Stimulated activated naive CD8-positive, alpha-beta T cell treated with anti-CD3 and anti-CD28 coated beads, Interleukin-15, amount 100 ng/mL, for 72 hours (primary cell): Measurements from ENCODE around the gene RHOB.
A peak's percentile ranks its signal among the peaks of the same experiment; 100 is the strongest.

Experiments used
- ATAC-seq: fragments of 150-1000 bp; cut with Tn5 transposase; 2 replicates; pipeline ENCODE4 v1.10.0; 2021; ENCODE audit warnings: mild to moderate bottlenecking, moderate library complexity
- DNase-seq, 2 donors: peaks; one replicate each; pipeline ENCODE4 v3.0.0; 2021 to 2022
- H3K27ac Mint-ChIP-seq, 2 donors: one replicate each; pipeline ENCODE4 v1.8.0; 2022; ENCODE audit warnings: mild to moderate bottlenecking in 2 of 2, mixed read lengths in 2 of 2, moderate library complexity in 2 of 2
- H3K27me3 Mint-ChIP-seq: one replicate; pipeline ENCODE4 v1.8.0; 2022; ENCODE audit warnings: mixed read lengths
- H3K4me1 Mint-ChIP-seq: one replicate; pipeline ENCODE4 v1.8.0; 2022; ENCODE audit warnings: mild to moderate bottlenecking, mixed read lengths
- H3K4me3 Mint-ChIP-seq, 2 donors: one replicate each; pipeline ENCODE4 v1.8.0; 2022; ENCODE audit warnings: mild to moderate bottlenecking in 2 of 2, mixed read lengths in 2 of 2, moderate library complexity in 1 of 2
- H3K9me3 Mint-ChIP-seq, 2 donors: one replicate each; pipeline ENCODE4 v1.8.0; 2022; ENCODE audit warnings: mixed read lengths in 2 of 2

RHOB gene

GRCh38 chr2:20471148-20471547 is 24.3 kb downstream of the RHOB start:
- Mint-ChIP-seq H3K27ac (no peak overlapping the region), H3K9me3 (no peaks in the 10 kb centered on the region), H3K4me1 (peaks cover 6% of the 10 kb centered on the region), H3K27me3 (peaks cover 12% of the 10 kb centered on the region), H3K4me3 (no peak overlapping the region)
- ATAC-seq = no peak
- DNase-seq = no peak

GRCh38 chr2:20471902-20472559 is 25.2 kb downstream of the RHOB start:
- no peaks in the 10 kb centered on the region for H3K9me3 Mint-ChIP-seq
- ATAC-seq = no peak
- no peak overlapping the region for H3K4me3 Mint-ChIP-seq
- peaks cover 6% of the 10 kb centered on the region for H3K4me1 Mint-ChIP-seq
- no peak overlapping the region for H3K27ac Mint-ChIP-seq
- DNase-seq = no peak
- H3K27me3 Mint-ChIP-seq = peaks cover 12% of the 10 kb centered on the region

DNA sequence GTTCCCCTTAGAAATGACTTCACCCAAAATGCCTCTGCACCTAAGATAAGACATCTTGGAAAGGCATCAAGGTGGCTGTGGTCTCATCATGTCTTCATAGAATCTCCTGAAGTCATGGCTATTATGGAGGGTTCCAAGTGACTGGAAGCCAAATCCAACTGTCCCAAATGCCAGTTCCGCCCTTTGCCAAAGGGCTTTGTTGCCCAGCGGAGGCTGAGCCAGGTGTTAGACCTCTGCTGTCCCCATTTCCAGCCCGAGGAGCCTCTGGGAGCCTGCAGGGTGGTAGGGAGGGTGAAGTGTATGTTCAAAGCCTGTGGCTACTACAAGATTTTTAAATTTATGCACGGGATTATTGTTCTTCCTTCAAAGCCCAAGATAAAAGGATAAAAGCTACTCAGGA is 25.7 kb downstream of the RHOB start:
- Mint-ChIP-seq H3K27me3 (peaks cover 12% of the 10 kb centered on the region), H3K4me1 (peaks cover 6% of the 10 kb centered on the region), H3K4me3 (no peak overlapping the region), H3K27ac (no peak overlapping the region), H3K9me3 (no peaks in the 10 kb centered on the region)
- DNase-seq (no peak), ATAC-seq (no peak)

DNA sequence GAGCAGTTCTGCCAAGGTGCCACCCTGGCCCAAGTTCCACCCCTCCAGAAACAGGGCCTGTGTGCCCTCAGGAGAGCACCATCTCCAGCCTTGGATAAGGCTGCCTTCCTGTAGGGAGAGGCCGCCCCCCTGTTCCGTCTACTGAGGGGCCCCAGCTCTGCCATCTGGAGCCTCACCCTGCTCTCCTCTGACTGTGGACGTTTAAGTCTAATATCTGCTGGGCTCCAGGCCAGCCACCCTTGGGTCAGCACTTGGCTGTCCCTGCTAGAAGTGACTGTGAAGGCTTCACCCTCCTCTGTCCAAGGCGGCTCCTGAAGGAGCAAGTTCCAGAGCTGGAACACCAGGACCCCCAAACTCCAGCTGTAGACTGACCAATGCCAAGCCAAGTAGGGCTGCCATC is 26.3 kb downstream of the RHOB start:
- Mint-ChIP-seq H3K27me3 (peaks cover 12% of the 10 kb centered on the region), H3K27ac (no peak overlapping the region), H3K4me1 (peaks cover 6% of the 10 kb centered on the region), H3K4me3 (no peak overlapping the region), H3K9me3 (peaks cover 0 to under 1% of the 10 kb centered on the region in 2 donors)
- DNase-seq = no peak
- no peak for ATAC-seq

GRCh38 chr2:20474757-20475566 is 28.1 kb downstream of the RHOB start:
- ATAC-seq = no peak

GRCh38 chr2:20475567-20475952 is 28.7 kb downstream of the RHOB start:
- H3K4me1 Mint-ChIP-seq = peaks cover 6% of the 10 kb centered on the region
- peaks cover 5 to 8% of the 10 kb centered on the region in 2 donors for H3K9me3 Mint-ChIP-seq
- no peak for DNase-seq
- ATAC-seq = no peak
- no peak overlapping the region for H3K27ac Mint-ChIP-seq
- H3K27me3 Mint-ChIP-seq = peaks cover 12% of the 10 kb centered on the region
- no peak overlapping the region for H3K4me3 Mint-ChIP-seq

More at GRCh38 chr2:20474757-20475566, 28.1 kb downstream of the RHOB start:
- Mint-ChIP-seq H3K9me3 (peaks cover 5 to 8% of the 10 kb centered on the region in 2 donors), H3K27me3 (peaks cover 12% of the 10 kb centered on the region), H3K27ac (no peak overlapping the region), H3K4me1 (peaks cover 6% of the 10 kb centered on the region), H3K4me3 (no peak overlapping the region)
- DNase-seq = no peak

DNA sequence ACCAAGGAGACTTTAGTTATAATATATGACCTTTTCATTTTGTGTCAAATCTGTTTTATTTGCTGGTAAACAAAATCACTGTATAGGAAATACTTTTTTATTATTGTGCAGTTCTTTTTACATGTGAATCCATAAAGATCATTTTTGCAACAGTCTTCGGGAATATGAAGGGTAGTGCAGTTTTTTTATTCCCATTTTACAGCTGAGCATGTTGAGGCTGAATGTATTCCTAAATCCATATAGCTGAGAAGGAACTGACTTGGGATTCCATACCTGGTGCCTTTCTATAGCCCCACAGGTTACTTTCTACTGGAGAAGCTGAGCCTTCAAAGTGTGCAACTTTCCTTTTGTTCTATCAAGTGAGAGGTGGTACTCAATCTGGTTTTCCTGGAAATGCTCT is 29.6 kb downstream of the RHOB start:
- Mint-ChIP-seq H3K9me3 (peaks cover 5 to 8% of the 10 kb centered on the region in 2 donors), H3K4me3 (no peak overlapping the region), H3K27ac (no peak overlapping the region), H3K4me1 (peaks cover 6% of the 10 kb centered on the region), H3K27me3 (peaks cover 12% of the 10 kb centered on the region)
- no peak for DNase-seq
- ATAC-seq = no peak

DNA sequence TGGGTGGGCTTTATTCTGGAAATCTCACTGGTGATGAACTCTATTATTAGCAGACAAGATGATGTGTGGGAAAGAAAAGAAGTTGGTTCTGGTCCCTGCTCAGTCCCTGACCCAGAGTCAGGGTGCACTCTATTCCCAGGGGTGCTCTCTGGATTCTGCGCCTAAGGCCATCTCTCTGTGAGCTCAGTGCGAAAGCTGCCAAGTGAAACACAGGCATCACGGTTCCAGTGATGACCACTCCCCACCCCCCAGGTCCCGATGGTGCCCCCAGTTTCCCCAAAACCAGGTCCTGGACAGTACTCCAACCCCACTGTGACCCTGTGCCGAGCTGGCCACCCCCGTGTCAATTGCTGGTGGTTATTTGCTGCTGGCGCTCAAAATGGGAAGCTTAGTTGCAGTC is 30.1 kb downstream of the RHOB start:
- ATAC-seq (no peak), DNase-seq (no peak)
- H3K27ac Mint-ChIP-seq = no peak overlapping the region
- peaks cover 6% of the 10 kb centered on the region for H3K4me1 Mint-ChIP-seq
- H3K27me3 Mint-ChIP-seq = peaks cover 12% of the 10 kb centered on the region
- peaks cover 5 to 8% of the 10 kb centered on the region in 2 donors for H3K9me3 Mint-ChIP-seq
- H3K4me3 Mint-ChIP-seq = no peak overlapping the region

- DNase-seq (no peak), ATAC-seq (no peak)
- peaks cover 6% of the 10 kb centered on the region for H3K4me1 Mint-ChIP-seq
- peaks cover 12% of the 10 kb centered on the region for H3K27me3 Mint-ChIP-seq
- H3K9me3 Mint-ChIP-seq = peaks cover 5 to 8% of the 10 kb centered on the region in 2 donors
- H3K4me3 Mint-ChIP-seq = no peak overlapping the region
- H3K27ac Mint-ChIP-seq = no peak overlapping the region
Measured at GRCh38 chr2:20478961-20479360, 32.1 kb downstream of the RHOB start.

DNA sequence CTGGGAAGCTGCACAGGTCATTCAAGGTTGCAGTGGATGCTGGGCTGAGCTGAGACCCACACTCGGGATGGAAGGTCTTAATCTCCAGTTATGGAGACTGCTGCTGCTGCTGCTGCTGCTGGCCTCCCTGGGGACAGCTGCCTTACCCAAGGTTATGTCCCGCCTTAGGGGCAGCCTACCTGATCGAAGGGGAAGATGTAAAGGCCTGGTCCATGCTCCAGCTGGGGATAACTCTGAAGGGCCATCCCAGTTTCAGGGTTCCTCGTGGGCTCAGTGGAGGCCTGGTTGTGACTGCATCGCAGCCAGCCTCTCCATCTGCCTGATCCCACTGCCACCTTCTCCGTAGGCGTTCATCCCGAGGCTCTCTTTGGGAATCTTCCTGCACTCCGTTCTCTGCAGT is 33.0 kb downstream of the RHOB start:
- H3K4me3 Mint-ChIP-seq = no peak overlapping the region
- ATAC-seq = no peak
- DNase-seq = no peak
- H3K27me3 Mint-ChIP-seq = peaks cover 4% of the 10 kb centered on the region
- no peak overlapping the region for H3K27ac Mint-ChIP-seq
- peaks cover 5 to 8% of the 10 kb centered on the region in 2 donors for H3K9me3 Mint-ChIP-seq
- no peaks in the 10 kb centered on the region for H3K4me1 Mint-ChIP-seq

DNA sequence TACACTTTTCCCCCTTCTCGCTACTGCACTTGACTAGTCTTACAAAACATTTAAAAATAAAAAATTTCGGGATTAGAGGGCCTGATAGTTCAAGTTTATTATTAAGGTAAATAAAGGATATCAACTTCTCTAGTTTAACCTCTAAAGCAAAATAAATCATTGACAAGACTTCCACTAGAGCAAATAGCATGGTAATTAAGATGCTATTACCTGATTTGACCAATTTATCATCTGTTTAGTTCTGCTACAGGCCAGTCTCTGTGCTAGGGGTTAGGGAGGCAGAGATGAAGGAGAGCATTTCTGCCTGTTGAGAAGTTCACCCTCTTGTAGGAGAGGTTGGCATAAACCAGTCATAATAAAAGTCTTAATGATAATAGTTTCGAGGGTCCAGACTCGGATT is 34.0 kb downstream of the RHOB start:
- no peaks in the 10 kb centered on the region for H3K27me3 Mint-ChIP-seq
- peaks cover 5 to 8% of the 10 kb centered on the region in 2 donors for H3K9me3 Mint-ChIP-seq
- no peak overlapping the region for H3K27ac Mint-ChIP-seq
- ATAC-seq (no peak), DNase-seq (no peak)
- H3K4me3 Mint-ChIP-seq = no peak overlapping the region
- H3K4me1 Mint-ChIP-seq = no peaks in the 10 kb centered on the region

GRCh38 chr2:20481798-20482405 is 35.0 kb downstream of the RHOB start:
- Mint-ChIP-seq H3K27me3 (no peaks in the 10 kb centered on the region), H3K9me3 (peaks cover 5 to 8% of the 10 kb centered on the region in 2 donors), H3K4me3 (no peak overlapping the region), H3K4me1 (no peaks in the 10 kb centered on the region), H3K27ac (peak overlapping the region in 1 of 2 donors; percentile 0)
- ATAC-seq (no peak), DNase-seq (no peak)

GRCh38 chr2:20482725-20483124 is 35.9 kb downstream of the RHOB start:
- ATAC-seq = no peak
- no peak for DNase-seq
- H3K27ac Mint-ChIP-seq = no peak overlapping the region
- peaks cover 5 to 8% of the 10 kb centered on the region in 2 donors for H3K9me3 Mint-ChIP-seq
- no peaks in the 10 kb centered on the region for H3K4me1 Mint-ChIP-seq
- no peaks in the 10 kb centered on the region for H3K27me3 Mint-ChIP-seq
- H3K4me3 Mint-ChIP-seq = no peak overlapping the region

DNA sequence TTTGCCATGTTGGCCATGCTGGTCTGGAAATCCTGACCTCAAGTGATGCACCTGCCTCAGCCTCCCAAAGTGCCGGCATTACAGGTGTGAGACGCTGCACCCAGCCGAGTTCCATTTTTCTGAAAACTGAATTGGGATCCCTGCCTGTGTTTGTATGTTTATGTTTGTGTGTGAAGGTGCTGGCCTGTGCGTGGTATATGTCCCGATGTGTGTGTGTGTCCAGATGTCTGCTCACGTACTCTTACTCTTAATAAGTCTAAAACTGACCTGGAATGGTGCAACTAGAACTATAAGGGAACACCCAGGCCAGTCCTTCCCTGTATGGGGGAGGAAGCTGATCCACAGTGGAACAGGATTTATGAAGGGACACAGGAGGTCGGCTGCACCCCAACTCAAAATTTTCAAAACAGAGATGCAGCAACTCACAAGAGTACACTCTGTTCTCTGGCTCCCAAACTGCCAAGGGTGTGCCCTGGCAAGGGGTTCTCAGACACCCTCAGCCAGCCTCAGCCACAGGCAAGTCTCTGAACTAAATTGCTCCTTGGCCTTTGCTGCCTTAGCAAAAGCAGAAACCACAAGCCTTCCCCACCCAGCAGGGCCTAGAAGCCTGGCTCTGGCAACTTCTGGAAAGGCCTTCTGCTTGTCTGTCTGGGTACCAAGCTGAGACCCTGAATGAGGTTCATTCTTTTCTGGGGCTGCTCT is 36.5 kb downstream of the RHOB start:
- DNase-seq (no peak), ATAC-seq (no peak)
- no peaks in the 10 kb centered on the region for H3K4me1 Mint-ChIP-seq
- no peaks in the 10 kb centered on the region for H3K27me3 Mint-ChIP-seq
- H3K4me3 Mint-ChIP-seq = no peak overlapping the region
- H3K9me3 Mint-ChIP-seq = peaks cover 4 to 5% of the 10 kb centered on the region in 2 donors
- no peak overlapping the region for H3K27ac Mint-ChIP-seq

DNA sequence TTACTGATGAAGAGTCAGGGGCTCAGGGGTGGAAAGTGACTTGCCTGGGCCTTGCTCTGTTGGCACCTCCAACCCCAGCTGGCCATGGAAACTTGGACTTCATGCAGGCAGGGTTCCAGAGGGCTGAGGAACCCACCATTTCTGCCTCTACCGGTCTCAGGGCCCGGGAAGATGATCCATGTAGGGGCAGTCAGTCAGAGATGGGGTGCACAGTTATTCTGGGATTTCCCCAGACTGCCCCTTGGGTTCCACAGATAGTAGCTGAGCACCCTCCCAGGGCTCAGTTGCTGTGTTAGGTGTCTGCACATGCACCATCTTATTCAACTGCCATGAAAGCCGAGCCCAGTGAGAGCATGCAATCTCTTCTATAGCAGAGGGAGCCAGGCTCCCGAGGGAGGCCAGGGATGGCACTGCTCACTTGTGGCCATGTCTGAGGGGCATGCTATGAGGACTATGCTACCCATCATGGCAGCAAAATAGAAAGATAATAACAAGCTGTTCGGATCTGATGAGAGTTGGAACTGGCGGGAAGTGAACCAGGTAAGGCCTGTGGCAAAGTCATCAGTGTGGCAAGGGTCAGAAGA is 37.3 kb downstream of the RHOB start:
- no peaks in the 10 kb centered on the region for H3K9me3 Mint-ChIP-seq
- no peak overlapping the region for H3K4me3 Mint-ChIP-seq
- peak overlapping the region in 1 of 2 donors; percentile 47 for H3K27ac Mint-ChIP-seq
- DNase-seq = no peak
- no peaks in the 10 kb centered on the region for H3K4me1 Mint-ChIP-seq
- H3K27me3 Mint-ChIP-seq = no peaks in the 10 kb centered on the region
- no peak for ATAC-seq
